Peyer's patch (tissue), 4 donors: ENCODE data around the gene SH2D5.

Experiments
- POLR2A ChIP-seq, 2 donors: fragments of 450-650 bp; IDR thresholded peaks; one replicate each; pipeline ENCODE4 v1.5.1; 2017; ENCODE audit warnings: antibody characterized with exemption in 2 of 2, mild to moderate bottlenecking in 2 of 2, moderate library complexity in 2 of 2
- TF ChIP-seq, protein P1 (sequence below), 6 experiments: fragments of 450-650 bp in 4 of 6; fragments of 200-600 bp in 2 of 6; sonication (generic) in 1 of 6; IDR thresholded peaks; one replicate each; pipeline ENCODE4 v1.5.1; 2017 to 2019; ENCODE audit warnings: antibody characterized with exemption in 6 of 6, mild to moderate bottlenecking in 3 of 6, moderate library complexity in 1 of 6

GRCh38 chr1:20689645-20690056 lies 42.9 kb downstream of the SH2D5 start:
- TF ChIP-seq POLR2A (IDR thresholded peaks at IDR 0.05) = no peak
- TF ChIP-seq, protein P1, sequence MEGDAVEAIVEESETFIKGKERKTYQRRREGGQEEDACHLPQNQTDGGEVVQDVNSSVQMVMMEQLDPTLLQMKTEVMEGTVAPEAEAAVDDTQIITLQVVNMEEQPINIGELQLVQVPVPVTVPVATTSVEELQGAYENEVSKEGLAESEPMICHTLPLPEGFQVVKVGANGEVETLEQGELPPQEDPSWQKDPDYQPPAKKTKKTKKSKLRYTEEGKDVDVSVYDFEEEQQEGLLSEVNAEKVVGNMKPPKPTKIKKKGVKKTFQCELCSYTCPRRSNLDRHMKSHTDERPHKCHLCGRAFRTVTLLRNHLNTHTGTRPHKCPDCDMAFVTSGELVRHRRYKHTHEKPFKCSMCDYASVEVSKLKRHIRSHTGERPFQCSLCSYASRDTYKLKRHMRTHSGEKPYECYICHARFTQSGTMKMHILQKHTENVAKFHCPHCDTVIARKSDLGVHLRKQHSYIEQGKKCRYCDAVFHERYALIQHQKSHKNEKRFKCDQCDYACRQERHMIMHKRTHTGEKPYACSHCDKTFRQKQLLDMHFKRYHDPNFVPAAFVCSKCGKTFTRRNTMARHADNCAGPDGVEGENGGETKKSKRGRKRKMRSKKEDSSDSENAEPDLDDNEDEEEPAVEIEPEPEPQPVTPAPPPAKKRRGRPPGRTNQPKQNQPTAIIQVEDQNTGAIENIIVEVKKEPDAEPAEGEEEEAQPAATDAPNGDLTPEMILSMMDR (IDR thresholded peaks at IDR 0.05) = no peak
